Erythroblast (primary cell): ENCODE measurements around the gene ILK.

ENCODE experiments used
- DNase-seq, 2 experiments: peaks; one replicate each; lab custom pipeline; 2025; lab: John Stamatoyannopoulos, UW
- GATA1 ChIP-seq: IDR thresholded peaks from 2 replicates; pipeline ENCODE4 v1.6.1; 2011; ENCODE audit warnings: low read depth, mild to moderate bottlenecking, control low read depth, low read length, moderate library complexity
- POLR2A ChIP-seq: IDR thresholded peaks from 2 replicates; pipeline ENCODE4 v1.6.1; 2011; ENCODE audit warnings: mild to moderate bottlenecking, low read length

ILK gene

GRCh38 chr11:6615882-6616585 is 12.5 kb downstream of the ILK start:
- DNase-seq, result no peak
- TF ChIP-seq POLR2A, result peak; percentile 8
- no peak for TF ChIP-seq GATA1

DNA sequence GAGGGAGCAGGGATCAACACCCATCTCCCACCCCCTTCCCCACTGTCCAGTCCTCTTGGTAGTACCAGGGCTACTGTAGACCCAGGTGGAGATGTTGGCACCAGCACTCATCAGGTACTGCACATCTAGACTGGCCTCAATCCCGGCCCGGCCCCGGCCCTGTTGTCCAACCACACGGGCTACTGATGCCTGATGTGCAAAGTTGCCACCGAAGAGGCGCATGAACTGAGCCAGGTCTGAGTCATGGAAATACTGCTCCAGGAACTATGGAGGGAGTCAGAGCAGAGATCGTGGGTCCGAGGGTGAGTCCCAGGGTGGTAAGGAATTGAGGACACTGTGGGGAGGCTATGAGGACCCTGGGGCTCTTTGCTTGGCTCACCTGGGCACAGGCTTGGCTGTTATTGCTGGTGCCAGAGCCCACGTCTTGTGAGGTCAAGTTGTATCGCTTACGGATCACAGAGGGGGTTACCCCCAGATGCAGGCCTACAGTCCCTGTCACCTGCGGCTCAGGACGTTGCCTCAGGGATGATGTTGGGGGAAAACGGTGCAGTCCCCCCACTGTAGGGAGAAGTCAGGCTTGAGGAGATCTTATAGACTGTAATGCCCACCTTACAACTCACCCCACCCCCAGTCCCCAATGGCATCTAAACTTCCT is 13.1 kb downstream of the ILK start:
- TF ChIP-seq POLR2A (no peak), GATA1 (no peak)
- DNase-seq, result no peak

- DNase-seq, result no peak
- TF ChIP-seq GATA1 (no peak), POLR2A (no peak)
Measured at GRCh38 chr11:6617315-6617781, 13.8 kb downstream of the ILK start.

DNA sequence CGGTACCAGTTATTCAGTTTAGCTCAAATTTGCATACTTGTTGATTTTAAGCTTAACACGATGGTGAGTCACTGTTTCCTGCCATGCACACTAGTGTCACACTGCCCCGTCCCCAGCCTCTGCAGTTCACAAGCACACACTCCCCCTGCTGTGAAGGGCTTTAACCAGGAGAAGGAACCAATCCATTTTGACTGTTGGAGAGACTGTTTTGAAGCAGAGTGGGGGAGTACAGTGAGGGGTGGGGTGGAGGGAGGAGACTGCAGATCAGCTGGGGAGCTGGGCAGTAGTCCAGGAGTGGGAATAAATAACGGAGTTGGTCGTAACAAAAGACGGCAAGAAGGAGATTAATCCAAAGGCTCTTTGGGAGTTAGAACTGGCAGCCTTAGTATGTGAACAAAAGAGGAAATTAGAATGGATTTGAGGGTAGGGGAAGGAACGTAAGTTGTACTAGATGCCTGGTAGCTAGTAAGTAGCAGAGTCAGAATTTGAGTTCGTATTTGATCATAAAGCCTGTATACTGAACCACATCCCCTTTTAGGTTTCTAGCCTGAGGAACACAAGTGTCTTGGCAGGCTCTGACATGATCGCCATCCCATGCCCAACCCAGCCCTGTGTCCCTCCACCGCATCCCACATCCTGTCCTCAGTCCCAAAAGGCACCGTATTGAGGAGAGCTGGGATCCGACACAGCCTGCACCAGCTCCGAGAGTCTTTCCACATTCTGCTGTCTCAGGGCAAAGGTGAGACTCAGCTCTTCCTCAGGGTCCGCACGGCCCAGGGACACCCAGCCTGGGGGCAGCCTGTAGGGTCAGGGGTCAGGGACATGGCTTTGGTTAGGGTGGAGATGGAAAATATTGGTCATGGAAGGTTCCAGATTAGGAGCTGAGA is 14.8 kb downstream of the ILK start:
- peak; percentile 65 to 74 for DNase-seq
- TF ChIP-seq POLR2A (no peak), GATA1 (no peak)

- DNase-seq, result peak; percentile 93 to 96
- TF ChIP-seq POLR2A (peak; percentile 97), GATA1 (no peak)
Measured at GRCh38 chr11:6619004-6619745, 15.6 kb downstream of the ILK start, which contains the start of gene TPP1. TSS of gene TPP1 (minus strand) at chr11:6619422. CDS start at chr11:6619400, 22 bp downstream.

DNA sequence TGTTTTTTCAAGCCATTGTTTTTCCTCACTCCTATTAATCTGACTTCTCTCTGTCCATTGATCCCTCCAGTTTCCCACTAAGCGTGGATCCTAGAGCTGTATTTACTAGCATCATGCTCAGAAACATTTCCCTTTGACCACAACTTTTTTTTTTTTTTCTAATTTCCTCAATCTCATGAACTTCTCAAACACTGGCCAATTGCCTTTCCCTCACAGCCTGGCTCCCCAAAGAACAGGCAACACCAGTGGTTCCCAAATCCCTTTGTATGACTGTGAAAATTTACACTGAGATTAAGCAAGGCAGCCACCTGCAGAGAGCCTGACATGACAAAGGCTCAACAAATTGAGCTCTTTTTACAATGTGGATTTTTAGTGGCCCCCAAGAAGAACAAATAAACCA is 17.1 kb downstream of the ILK start:
- no peak for DNase-seq
- no peak for TF ChIP-seq GATA1
- TF ChIP-seq POLR2A, result no peak

DNA sequence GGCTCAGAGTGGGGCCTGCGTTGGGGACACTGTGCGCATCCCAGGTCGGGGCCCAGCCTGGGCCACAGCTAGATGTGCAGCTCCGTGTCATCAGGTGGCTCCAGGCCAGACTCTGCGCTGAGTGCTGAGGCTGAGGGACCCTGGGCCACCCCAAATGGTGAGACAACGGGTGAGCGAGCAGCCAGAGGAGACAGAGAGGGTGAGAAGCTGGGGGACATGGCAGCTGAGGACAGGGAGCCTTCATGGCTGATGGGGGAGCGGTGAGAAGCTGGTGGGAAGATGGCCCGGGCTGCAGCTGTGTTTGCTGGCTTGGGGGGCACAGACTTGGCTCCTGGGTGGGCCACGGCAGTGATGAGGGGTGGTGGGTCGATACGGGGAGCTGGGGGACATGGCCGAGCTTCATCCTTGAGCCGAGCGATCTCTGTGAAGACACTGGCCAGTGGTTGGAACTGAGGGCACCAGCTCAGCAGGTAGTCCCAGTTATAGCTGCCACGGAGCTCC is 18.2 kb downstream of the ILK start:
- TF ChIP-seq GATA1 (no peak), POLR2A (no peak)
- DNase-seq, result no peak

DNA sequence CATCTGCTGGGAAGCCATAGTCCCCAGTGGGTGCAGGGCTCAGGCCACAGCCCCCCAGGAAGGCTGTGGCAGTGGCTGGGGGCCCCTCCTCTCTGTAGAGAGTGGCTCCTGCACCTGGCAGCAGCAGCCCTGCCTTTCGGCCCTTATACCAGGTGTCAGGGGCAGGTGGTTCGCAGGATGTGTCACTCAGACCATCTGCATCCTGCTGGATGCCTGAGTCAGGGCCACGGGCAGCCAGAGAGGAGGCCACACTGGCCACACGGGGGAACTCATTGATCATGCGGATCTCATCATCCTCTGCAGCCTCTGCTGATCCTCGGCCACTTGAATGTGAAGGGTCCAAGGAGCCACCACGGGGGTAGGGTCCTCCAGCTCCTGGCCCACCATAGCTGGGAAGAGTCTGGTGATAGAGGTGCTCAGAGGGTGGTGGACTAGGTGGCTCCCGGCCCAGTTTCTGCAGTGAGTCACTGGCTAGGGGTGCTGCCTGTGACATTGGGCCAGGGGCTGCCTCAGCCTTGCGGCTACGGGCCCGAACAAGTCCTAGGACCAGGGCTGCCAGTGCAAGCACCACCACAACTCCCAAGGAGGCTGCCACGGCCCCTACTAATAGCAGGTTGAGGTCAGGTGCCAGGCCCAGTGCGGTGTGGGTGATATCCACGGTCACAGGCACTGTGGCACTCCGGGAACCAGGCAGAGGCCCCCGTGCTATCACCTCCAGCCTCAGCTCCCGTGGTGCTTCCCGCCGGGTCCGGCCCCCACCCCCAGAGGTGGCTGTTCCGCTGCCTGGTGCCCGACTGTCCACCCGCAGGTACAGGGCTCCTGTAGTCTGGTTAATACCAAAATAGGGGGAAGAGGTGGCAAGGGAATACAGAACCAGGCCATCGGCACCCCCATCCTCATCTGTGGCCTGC is 18.9 kb downstream of the ILK start:
- DNase-seq, result no peak
- no peak for TF ChIP-seq POLR2A
- no peak for TF ChIP-seq GATA1

DNA sequence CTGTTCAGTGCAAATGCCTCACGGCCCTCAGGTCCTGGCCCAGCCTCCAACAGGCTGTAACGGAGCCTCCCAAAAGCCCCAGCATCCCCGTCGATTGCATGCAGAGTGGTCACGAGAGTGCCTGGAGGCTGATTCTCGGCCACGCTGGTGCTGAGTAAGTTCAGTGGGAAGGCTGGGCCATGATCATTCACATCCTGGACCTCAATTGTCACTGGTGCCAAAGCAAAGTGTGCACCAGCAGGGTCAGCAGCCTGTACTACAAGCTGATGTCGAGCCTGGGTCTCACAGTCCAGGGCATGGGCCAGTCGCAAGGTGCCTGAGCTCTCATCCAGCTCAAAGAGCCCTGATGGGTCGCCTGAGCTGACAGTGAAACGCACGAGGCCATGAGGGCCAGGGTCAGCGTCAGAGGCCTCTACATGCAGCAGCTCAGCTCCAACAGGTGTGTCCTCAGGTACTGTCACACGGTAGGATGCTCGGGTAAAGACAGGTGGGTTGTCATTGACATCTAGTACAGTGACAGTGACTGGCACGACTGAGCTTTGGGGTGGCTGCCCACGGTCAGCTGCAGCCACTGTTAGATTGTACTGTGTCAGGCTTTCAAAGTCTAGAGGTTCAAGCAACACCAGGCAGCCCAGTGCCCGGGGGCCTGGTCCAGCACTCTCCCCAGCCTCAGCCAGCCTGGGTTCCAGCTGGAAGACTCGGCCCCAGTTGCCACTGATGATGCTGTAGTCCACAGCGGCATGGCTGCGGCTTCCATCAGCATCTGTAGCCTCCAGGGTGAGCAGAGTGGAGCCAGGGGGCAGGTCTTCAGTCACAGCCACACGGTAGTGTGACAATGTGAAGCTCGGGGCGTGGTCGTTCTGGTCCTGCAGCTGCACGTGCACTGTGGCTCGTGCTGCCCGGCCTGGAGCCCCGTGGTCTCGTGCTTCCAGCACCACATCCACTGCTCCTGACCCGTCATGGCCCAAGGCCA is 20.1 kb downstream of the ILK start:
- TF ChIP-seq POLR2A, result no peak
- no peak for TF ChIP-seq GATA1
- no peak for DNase-seq

- TF ChIP-seq POLR2A (no peak), GATA1 (no peak)
- no peak for DNase-seq
Measured at GRCh38 chr11:6625156-6625831, 21.7 kb downstream of the ILK start.

GRCh38 chr11:6625832-6626420 is 22.4 kb downstream of the ILK start:
- no peak for DNase-seq
- no peak for TF ChIP-seq POLR2A
- no peak for TF ChIP-seq GATA1
